GM13977 (cell line): ENCODE results near the gene SELENOH.
A peak's percentile ranks its signal among the peaks of the same experiment; 100 is the strongest.

ENCODE experiments used
- DNase-seq: peaks from one replicate; pipeline ENCODE4 v3.0.0; 2012; ENCODE audit warnings: low spot score
- in situ Hi-C: fragments of 300-500 bp; cut with MboI; formaldehyde crosslinking; loops from one replicate; pipeline ENCODE4 v1.12.0; 2022; ENCODE audit warnings: low sequenced_read_pairs, low pct_unique_long_range_greater_than_20kb, mixed read lengths, inconsistent platforms; ENCODE audit not compliant: unreplicated experiment
- TF ChIP-seq, protein P1 (sequence below): IDR thresholded peaks from 2 replicates; pipeline ENCODE4 v1.5.1; 2012; ENCODE audit warnings: mild to moderate bottlenecking, control low read depth; ENCODE audit not compliant: insufficient read depth; ENCODE audit errors: extremely low read depth, missing control alignments

The SELENOH gene

DNA sequence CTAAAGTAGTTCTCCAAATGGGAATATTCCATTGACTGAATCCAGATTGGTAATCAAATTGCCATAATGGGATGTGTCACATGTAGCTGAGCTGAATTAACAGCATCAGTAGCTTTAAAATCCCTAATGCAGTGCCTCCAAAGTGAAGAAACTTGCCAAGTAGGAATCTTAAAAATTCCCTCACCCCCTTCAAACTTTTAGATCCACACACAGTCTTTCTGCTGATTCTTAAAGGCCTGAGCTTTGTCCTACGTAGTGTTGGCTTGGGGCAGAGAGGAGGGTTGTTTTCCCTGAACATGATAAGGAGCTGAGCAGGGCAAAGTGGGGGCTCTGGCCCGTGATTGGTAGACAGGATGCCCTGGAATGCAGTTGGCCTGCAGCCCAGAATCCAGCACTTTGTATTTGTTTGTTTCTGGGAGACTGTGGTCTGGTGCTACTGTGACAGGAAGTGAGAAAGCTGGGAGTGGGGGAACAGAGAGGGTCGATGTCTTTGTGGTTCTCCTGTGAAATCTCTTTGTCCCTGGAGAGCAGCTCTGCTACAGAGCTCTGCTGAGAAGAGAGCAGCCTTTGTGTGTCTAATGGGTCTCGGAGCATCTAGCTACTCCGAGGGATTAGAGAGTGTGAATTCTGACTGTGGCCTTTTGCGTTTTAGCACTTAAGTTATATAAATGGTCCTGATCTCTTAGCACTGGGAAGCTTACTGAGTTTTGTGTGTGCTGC is 37.2 kb downstream of the SELENOH start:
- in situ Hi-C loops = no loop called here
- TF ChIP-seq, protein P1, sequence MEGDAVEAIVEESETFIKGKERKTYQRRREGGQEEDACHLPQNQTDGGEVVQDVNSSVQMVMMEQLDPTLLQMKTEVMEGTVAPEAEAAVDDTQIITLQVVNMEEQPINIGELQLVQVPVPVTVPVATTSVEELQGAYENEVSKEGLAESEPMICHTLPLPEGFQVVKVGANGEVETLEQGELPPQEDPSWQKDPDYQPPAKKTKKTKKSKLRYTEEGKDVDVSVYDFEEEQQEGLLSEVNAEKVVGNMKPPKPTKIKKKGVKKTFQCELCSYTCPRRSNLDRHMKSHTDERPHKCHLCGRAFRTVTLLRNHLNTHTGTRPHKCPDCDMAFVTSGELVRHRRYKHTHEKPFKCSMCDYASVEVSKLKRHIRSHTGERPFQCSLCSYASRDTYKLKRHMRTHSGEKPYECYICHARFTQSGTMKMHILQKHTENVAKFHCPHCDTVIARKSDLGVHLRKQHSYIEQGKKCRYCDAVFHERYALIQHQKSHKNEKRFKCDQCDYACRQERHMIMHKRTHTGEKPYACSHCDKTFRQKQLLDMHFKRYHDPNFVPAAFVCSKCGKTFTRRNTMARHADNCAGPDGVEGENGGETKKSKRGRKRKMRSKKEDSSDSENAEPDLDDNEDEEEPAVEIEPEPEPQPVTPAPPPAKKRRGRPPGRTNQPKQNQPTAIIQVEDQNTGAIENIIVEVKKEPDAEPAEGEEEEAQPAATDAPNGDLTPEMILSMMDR = no peak
- no peak for DNase-seq

DNA sequence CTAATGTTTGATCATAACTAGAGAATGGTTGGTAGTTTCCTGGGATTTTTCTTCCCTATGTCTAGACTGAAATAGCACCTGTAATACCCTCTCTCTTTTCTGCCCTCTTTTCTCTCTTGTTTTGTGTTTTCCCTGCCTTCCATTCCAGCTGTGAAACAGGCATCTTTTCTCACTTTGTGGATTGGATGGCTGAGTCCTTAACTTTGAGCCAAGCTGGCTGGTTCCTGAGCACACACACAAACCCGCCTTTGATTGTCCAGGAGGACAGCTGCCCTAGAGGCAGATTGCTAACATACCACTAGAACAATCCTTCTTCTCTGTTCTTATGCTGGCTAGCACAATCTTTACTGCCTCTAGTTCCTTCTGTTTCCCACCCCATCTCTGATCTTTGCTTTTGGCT is 38.0 kb downstream of the SELENOH start:
- TF ChIP-seq, protein P1 = no peak
- in situ Hi-C loops = no loop called here
- DNase-seq = no peak

DNA sequence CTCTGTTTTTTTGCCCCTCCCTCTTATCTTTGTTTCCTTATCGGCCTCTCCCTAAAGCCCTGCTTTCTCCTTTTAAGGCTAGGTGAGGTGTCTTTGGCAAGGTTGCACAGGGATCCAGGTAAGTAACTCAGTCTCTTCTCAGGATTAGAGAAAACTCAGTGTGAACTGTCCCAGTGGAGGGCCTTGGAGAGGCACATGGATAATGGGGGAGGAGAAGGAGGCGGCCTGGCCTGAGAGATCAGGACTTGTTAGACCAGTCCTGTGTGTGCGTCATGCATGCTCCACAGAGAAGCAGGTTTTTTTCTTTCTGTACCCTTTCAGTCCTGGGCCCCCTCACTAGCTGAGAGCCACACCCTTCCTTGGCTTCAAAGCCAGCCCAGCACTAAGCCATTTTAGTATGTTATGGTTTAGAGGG is 40.2 kb downstream of the SELENOH start:
- TF ChIP-seq, protein P1 = no peak
- in situ Hi-C loops = no loop called here
- DNase-seq = no peak

DNA sequence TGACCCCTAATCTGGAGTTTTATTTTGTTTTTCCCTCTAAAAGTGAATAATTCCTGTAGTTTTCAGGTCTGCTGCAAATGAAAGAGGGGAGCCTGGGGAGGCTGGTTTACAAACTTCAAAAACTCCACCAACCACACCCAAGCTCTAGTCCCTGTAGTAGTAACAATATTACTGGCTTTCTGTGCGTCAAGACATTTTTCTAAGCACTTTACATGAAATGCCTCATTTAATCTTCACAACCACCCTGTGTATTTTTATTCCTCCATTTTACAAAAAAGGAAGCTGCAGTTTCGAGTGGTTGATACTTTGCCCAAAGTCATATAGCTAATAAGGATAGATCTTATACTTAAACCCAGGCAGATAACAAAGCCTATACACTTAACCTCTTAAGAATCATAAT is 43.8 kb downstream of the SELENOH start:
- TF ChIP-seq, protein P1 = no peak
- in situ Hi-C loops = no loop called here
- DNase-seq = peak; percentile 32

DNA sequence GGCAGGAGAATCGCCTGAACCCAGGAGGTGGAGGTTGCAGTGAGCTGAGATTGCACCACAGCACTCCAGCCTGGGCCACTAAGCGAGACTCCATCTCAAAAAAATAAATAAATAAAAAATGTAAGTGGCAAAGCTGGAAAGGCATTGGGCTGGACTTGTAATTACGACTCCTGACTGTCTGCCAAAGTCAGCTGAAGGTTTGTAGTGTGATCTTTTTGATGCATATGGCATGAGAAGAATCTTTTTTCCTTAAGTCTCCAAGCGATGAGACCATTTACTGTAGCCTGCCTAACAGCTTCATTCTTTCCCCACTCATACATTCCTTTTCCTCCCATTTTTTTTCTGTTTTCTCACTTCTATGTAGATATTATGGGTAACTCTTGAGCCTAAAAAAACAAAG is 45.1 kb downstream of the SELENOH start:
- DNase-seq = no peak
- TF ChIP-seq, protein P1 = no peak
- in situ Hi-C loops = no loop called here

DNA sequence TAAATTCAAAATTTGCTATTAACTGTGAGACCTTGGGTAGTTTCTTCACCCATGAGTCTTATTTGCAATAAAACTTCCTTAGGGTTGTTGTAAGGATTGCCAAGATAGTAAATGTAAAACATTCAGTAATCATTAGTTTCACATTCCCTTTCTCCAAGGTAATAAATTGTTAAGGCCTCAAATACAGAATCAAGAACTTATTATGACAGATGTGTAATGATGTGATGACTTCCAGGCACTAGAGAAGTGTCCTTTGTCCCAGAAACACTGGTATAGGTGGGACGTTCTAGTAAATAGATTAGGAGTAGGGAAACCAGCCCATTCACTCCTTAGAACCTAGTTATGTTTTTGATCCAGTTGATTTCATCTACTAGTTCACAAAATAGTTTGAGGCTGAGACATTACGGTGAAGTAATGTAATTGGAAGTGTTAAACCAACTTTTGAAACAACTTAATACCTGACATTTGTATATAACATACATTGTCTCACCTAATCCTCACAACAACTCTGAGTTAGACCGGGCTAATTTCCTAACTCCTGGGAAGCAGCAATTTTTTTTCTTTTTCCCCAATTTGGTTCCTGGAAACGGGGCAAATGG is 45.8 kb downstream of the SELENOH start:
- in situ Hi-C loops = no loop called here
- no peak for DNase-seq
- TF ChIP-seq, protein P1 = no peak
